Ishikawa (cell line): ENCODE measurements around the gene ZNF366.

Experiments used
- CEBPB ChIP-seq: IDR thresholded peaks from 2 replicates; pipeline ENCODE4 v1.6.1; 2012
- EGR1 ChIP-seq: IDR thresholded peaks from 2 replicates; pipeline ENCODE4 v1.6.1; 2012
- EP300 ChIP-seq: IDR thresholded peaks from 2 replicates; pipeline ENCODE4 v1.6.1; 2012; ENCODE audit warnings: borderline replicate concordance
- NFIC ChIP-seq: IDR thresholded peaks from 2 replicates; pipeline ENCODE4 v1.6.1; 2012
- TAF1 ChIP-seq: IDR thresholded peaks from 2 replicates; pipeline ENCODE4 v1.6.1; 2012; ENCODE audit warnings: low read depth, mild to moderate bottlenecking
- TEAD4 ChIP-seq: IDR thresholded peaks from 2 replicates; pipeline ENCODE4 v1.6.1; 2012
- YY1 ChIP-seq: IDR thresholded peaks from 2 replicates; pipeline ENCODE4 v1.6.1; 2012; ENCODE audit warnings: low read depth
- ZBTB7A ChIP-seq: IDR thresholded peaks from 2 replicates; pipeline ENCODE4 v1.6.1; 2012; ENCODE audit warnings: low read depth
- TF ChIP-seq, protein P1 (sequence below): IDR thresholded peaks from 2 replicates; pipeline ENCODE4 v1.6.1; 2012; ENCODE audit warnings: low read depth, mild to moderate bottlenecking
- TF ChIP-seq, protein P2 (sequence below): IDR thresholded peaks from 2 replicates; pipeline ENCODE4 v1.6.1; 2012
- TF ChIP-seq, protein P3 (sequence below): IDR thresholded peaks from 2 replicates; pipeline ENCODE4 v1.6.1; 2012

DNA sequence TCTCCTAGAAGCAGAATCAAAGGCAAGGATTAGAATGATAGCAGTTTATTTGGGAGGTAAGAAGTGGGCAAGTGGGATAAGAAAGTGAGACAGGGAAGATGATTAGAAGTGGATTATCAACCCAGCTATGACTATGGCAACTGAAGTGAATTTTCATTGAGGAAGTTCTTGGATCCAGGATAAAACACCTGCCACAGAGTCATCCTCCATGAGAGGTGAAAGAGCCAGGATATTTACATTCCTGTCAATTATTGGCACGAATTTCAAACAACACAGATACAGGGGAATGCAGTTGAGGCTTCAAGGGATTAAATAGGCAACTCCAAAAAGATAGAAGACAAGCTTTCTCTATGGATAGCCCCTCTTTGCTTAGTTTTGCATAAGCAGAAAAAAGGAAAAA, 31.8 kb upstream of the ZNF366 start:
- TF ChIP-seq ZBTB7A (no peak), TEAD4 (no peak), TAF1 (no peak), YY1 (no peak), EP300 (no peak), EGR1 (no peak), CEBPB (no peak), NFIC (no peak)
- TF ChIP-seq, protein P1, sequence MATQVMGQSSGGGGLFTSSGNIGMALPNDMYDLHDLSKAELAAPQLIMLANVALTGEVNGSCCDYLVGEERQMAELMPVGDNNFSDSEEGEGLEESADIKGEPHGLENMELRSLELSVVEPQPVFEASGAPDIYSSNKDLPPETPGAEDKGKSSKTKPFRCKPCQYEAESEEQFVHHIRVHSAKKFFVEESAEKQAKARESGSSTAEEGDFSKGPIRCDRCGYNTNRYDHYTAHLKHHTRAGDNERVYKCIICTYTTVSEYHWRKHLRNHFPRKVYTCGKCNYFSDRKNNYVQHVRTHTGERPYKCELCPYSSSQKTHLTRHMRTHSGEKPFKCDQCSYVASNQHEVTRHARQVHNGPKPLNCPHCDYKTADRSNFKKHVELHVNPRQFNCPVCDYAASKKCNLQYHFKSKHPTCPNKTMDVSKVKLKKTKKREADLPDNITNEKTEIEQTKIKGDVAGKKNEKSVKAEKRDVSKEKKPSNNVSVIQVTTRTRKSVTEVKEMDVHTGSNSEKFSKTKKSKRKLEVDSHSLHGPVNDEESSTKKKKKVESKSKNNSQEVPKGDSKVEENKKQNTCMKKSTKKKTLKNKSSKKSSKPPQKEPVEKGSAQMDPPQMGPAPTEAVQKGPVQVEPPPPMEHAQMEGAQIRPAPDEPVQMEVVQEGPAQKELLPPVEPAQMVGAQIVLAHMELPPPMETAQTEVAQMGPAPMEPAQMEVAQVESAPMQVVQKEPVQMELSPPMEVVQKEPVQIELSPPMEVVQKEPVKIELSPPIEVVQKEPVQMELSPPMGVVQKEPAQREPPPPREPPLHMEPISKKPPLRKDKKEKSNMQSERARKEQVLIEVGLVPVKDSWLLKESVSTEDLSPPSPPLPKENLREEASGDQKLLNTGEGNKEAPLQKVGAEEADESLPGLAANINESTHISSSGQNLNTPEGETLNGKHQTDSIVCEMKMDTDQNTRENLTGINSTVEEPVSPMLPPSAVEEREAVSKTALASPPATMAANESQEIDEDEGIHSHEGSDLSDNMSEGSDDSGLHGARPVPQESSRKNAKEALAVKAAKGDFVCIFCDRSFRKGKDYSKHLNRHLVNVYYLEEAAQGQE, result no peak
- TF ChIP-seq, protein P2, sequence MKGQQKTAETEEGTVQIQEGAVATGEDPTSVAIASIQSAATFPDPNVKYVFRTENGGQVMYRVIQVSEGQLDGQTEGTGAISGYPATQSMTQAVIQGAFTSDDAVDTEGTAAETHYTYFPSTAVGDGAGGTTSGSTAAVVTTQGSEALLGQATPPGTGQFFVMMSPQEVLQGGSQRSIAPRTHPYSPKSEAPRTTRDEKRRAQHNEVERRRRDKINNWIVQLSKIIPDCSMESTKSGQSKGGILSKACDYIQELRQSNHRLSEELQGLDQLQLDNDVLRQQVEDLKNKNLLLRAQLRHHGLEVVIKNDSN, result no peak
- TF ChIP-seq, protein P3, sequence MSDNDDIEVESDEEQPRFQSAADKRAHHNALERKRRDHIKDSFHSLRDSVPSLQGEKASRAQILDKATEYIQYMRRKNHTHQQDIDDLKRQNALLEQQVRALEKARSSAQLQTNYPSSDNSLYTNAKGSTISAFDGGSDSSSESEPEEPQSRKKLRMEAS, result no peak
